ENCODE data around the gene MAP1S.

Gene MAP1S

GRCh38 chr19:17718947-17719711 lies at the start of gene MAP1S:
Gene MAP1S, plus strand, starts transcription at chr19:17719480. Its CDS starts 23 bp downstream, at chr19:17719503.
- peak; percentile 78 for DNase-seq

GRCh38 chr19:17671906-17672305 lies 47.4 kb upstream of the MAP1S start:
- DNase-seq: no peak

GRCh38 chr19:17673937-17674799 lies 45.1 kb upstream of the MAP1S start:
- DNase-seq: no peak

GRCh38 chr19:17676295-17676694 lies 43.0 kb upstream of the MAP1S start:
- DNase-seq: no peak

GRCh38 chr19:17677002-17677401 lies 42.3 kb upstream of the MAP1S start:
- DNase-seq: no peak

GRCh38 chr19:17678836-17679235 lies 40.4 kb upstream of the MAP1S start:
- no peak for DNase-seq

GRCh38 chr19:17679526-17680229 lies 39.6 kb upstream of the MAP1S start:
- no peak for DNase-seq

GRCh38 chr19:17680230-17680722 lies 39.0 kb upstream of the MAP1S start:
- DNase-seq: peak; percentile 60

GRCh38 chr19:17681505-17682125 lies 37.7 kb upstream of the MAP1S start:
- DNase-seq: no peak

GRCh38 chr19:17682273-17682672 lies 37.0 kb upstream of the MAP1S start:
- no peak for DNase-seq

GRCh38 chr19:17683078-17683477 lies 36.2 kb upstream of the MAP1S start:
- no peak for DNase-seq

GRCh38 chr19:17684256-17684655 lies 35.0 kb upstream of the MAP1S start:
- DNase-seq: no peak

- no peak for DNase-seq
These were observed 33.7 kb upstream of the MAP1S start for GRCh38 chr19:17685451-17686022.

GRCh38 chr19:17686023-17686521 lies 33.2 kb upstream of the MAP1S start:
- no peak for DNase-seq

- DNase-seq: peak; percentile 39
These were observed 32.7 kb upstream of the MAP1S start for GRCh38 chr19:17686592-17687024.

- no peak for DNase-seq
These were observed 32.0 kb upstream of the MAP1S start for GRCh38 chr19:17687141-17687856.

- peak; percentile 72 for DNase-seq
These were observed 31.2 kb upstream of the MAP1S start, which contains the start of gene UNC13A for GRCh38 chr19:17687857-17688784. Gene UNC13A, minus strand, starts transcription at chr19:17688354. Its CDS starts 155 bp downstream, at chr19:17688199.

GRCh38 chr19:17688853-17689595 lies 30.3 kb upstream of the MAP1S start:
- no peak for DNase-seq

- DNase-seq: no peak
These were observed 26.7 kb upstream of the MAP1S start for GRCh38 chr19:17692566-17692965.
